Measurements from ENCODE around the gene ADAMTS15. TPM values are rescaled to one million over a fixed set of nuclear protein-coding genes. Genes with fewer than 3 reads are reported as not detected.

Gene ADAMTS15
- total and polyA plus RNA-seq, 10 of the 15 experiments (the other 5 are each of a cell fraction or from before 2014, with no cell fraction given) = not detected

DNA sequence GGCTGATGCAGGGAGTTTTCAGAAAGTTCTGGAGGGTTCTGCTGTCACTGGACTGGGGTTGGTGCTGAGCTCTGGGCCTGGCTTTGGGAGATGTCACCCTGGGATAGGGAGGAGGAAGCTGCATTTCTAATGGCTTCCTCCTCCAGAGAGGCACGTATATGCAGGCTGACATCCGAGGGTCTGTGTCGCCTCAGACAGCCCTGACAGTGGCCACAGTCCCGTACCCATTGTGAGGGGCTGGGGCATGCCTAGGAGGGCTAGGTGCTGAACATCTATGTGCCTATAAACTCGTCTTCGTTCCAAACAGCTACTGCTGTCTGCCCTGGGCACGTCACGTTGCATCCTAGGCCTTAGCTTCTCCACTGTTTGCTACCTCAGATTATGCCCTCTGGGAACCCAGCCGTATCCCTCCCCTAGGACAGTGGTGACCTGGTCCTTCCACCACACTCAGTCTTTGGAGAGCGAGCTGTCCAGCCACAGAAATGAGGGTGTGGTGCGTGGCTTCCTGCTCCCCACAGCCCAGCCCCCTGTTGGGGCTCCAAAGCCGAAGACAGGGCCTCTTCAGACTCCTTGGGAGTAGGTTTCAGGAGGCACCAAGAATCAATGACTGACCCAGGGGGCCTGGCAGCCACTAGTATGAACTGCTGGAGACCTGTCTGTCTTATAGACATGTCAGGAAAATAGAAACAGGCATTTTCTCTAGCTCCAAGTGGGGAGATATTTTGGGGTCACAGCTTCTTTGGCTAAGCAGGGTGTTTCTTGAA is 26.4 kb downstream of the ADAMTS15 start (continued):
- TF ChIP-seq, protein P1, sequence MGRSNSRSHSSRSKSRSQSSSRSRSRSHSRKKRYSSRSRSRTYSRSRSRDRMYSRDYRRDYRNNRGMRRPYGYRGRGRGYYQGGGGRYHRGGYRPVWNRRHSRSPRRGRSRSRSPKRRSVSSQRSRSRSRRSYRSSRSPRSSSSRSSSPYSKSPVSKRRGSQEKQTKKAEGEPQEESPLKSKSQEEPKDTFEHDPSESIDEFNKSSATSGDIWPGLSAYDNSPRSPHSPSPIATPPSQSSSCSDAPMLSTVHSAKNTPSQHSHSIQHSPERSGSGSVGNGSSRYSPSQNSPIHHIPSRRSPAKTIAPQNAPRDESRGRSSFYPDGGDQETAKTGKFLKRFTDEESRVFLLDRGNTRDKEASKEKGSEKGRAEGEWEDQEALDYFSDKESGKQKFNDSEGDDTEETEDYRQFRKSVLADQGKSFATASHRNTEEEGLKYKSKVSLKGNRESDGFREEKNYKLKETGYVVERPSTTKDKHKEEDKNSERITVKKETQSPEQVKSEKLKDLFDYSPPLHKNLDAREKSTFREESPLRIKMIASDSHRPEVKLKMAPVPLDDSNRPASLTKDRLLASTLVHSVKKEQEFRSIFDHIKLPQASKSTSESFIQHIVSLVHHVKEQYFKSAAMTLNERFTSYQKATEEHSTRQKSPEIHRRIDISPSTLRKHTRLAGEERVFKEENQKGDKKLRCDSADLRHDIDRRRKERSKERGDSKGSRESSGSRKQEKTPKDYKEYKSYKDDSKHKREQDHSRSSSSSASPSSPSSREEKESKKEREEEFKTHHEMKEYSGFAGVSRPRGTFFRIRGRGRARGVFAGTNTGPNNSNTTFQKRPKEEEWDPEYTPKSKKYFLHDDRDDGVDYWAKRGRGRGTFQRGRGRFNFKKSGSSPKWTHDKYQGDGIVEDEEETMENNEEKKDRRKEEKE (IDR thresholded peaks at IDR 0.05) = no peak
- TF ChIP-seq NR2F1 (conservative IDR thresholded peaks at IDR 0.05) = no peak
- TF ChIP-seq, protein P2, sequence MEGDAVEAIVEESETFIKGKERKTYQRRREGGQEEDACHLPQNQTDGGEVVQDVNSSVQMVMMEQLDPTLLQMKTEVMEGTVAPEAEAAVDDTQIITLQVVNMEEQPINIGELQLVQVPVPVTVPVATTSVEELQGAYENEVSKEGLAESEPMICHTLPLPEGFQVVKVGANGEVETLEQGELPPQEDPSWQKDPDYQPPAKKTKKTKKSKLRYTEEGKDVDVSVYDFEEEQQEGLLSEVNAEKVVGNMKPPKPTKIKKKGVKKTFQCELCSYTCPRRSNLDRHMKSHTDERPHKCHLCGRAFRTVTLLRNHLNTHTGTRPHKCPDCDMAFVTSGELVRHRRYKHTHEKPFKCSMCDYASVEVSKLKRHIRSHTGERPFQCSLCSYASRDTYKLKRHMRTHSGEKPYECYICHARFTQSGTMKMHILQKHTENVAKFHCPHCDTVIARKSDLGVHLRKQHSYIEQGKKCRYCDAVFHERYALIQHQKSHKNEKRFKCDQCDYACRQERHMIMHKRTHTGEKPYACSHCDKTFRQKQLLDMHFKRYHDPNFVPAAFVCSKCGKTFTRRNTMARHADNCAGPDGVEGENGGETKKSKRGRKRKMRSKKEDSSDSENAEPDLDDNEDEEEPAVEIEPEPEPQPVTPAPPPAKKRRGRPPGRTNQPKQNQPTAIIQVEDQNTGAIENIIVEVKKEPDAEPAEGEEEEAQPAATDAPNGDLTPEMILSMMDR (IDR thresholded peaks at IDR 0.05 in 2 of 3, conservative IDR thresholded peaks at IDR 0.05 in 1 of 3; ENCODE audit: control insufficient read depth in 2 of 3, extremely low read depth in 1 of 3, insufficient read depth in 1 of 3, low read depth in 3 of 3, low read length in 3 of 3) = no peak
- no peak for TF ChIP-seq STAT3 (IDR thresholded peaks at IDR 0.05; ENCODE audit: low read depth, low read length)
- TF ChIP-seq, protein P3, sequence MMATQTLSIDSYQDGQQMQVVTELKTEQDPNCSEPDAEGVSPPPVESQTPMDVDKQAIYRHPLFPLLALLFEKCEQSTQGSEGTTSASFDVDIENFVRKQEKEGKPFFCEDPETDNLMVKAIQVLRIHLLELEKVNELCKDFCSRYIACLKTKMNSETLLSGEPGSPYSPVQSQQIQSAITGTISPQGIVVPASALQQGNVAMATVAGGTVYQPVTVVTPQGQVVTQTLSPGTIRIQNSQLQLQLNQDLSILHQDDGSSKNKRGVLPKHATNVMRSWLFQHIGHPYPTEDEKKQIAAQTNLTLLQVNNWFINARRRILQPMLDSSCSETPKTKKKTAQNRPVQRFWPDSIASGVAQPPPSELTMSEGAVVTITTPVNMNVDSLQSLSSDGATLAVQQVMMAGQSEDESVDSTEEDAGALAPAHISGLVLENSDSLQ (IDR thresholded peaks at IDR 0.05) = no peak
- TF ChIP-seq CREM (IDR thresholded peaks at IDR 0.05; ENCODE audit: low read depth) = no peak
